ENCODE measurements around the gene SNPH. TPM values are rescaled to one million over a fixed set of nuclear protein-coding genes. Genes with fewer than 3 reads are reported as not detected.

The SNPH gene
- total and polyA plus RNA-seq, 3 experiments from 2014 or later: 3.2 to 5.8 (median 3.5) TPM

DNA sequence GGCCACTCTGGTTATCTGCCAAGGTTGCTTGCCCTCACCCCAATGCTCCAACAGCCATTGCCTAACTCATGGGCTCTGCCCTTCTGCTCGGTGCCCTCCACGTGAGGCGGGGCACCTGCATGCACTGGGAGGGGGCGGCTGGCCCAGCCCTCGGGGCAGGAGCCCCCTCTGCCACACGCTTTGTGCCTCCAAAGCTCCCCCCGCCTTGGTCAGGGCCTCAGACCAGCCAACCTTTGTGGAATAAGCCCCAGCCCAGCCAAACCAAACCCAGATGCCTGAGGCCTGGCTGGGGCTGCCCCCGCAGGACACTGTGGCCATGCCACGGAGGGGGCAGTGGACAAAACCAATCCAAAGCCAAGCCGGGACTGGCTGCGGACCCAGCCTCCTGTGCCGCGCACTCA, 41.5 kb downstream of the SNPH start:
- no peak overlapping the region for H3K4me3 ChIP-seq (ENCODE audit: low read length)
- ChIA-PET CTCF (interaction anchor here (0.7 kb wide), 1 partner anchor 129 kb away, joined by 3 read pairs; no protein-coding TSS in a partner anchor), POLR2A (no interaction called here)
- H3K36me3 ChIP-seq (ENCODE audit: insufficient read depth, low read length): no peaks in the 10 kb centered on the region
- no peak overlapping the region for H3K27ac ChIP-seq (ENCODE audit: low read depth, low read length)
- DNase-seq: no peak
- no peaks in the 10 kb centered on the region for H3K27me3 Mint-ChIP-seq
- H3K9me3 Mint-ChIP-seq: no peaks in the 10 kb centered on the region
- no peak overlapping the region for H3K4me3 Mint-ChIP-seq
- H3K4me1 Mint-ChIP-seq: no peaks in the 10 kb centered on the region
- no peaks in the 10 kb centered on the region for H3K27me3 ChIP-seq (ENCODE audit: insufficient read depth, low read length, poor library complexity, severe bottlenecking)
- H3K9me3 ChIP-seq (ENCODE audit: low read length): no peaks in the 10 kb centered on the region
- no peak overlapping the region for H3K27ac Mint-ChIP-seq
- no peaks in the 10 kb centered on the region for H3K4me1 ChIP-seq (ENCODE audit: insufficient read depth, low read length)
- peaks cover 0 to 38% (median 11%) of the 10 kb centered on the region in 3 donors for H3K36me3 Mint-ChIP-seq

GRCh38 chr20:1308067-1308701, 42.1 kb downstream of the SNPH start:
- Mint-ChIP-seq H3K27ac (peak overlapping the region in 1 of 8 donors; percentile 27), H3K4me3 (no peak overlapping the region), H3K4me1 (no peaks in the 10 kb centered on the region), H3K27me3 (no peaks in the 10 kb centered on the region), H3K36me3 (peaks cover 0 to 34% (median 11%) of the 10 kb centered on the region in 3 donors), H3K9me3 (no peaks in the 10 kb centered on the region)
- Histone ChIP-seq H3K27ac (ENCODE audit: low read depth, low read length) (no peak overlapping the region), H3K4me1 (ENCODE audit: insufficient read depth, low read length) (peaks cover under 1% of the 10 kb centered on the region), H3K4me3 (ENCODE audit: low read length) (no peak overlapping the region), H3K9me3 (ENCODE audit: low read length) (no peaks in the 10 kb centered on the region), H3K36me3 (ENCODE audit: insufficient read depth, low read length) (no peaks in the 10 kb centered on the region), H3K27me3 (ENCODE audit: insufficient read depth, low read length, poor library complexity, severe bottlenecking) (no peaks in the 10 kb centered on the region)
- no peak for DNase-seq
- POLR2A ChIA-PET: no interaction called here
- CTCF ChIA-PET: interaction anchor here (0.7 kb wide), 1 partner anchor 129 kb away, joined by 3 read pairs; no protein-coding TSS in a partner anchor

GRCh38 chr20:1308702-1309095, 42.6 kb downstream of the SNPH start:
- Histone ChIP-seq H3K36me3 (ENCODE audit: insufficient read depth, low read length) (no peaks in the 10 kb centered on the region), H3K4me1 (ENCODE audit: insufficient read depth, low read length) (peaks cover 6% of the 10 kb centered on the region), H3K27me3 (ENCODE audit: insufficient read depth, low read length, poor library complexity, severe bottlenecking) (no peaks in the 10 kb centered on the region), H3K4me3 (ENCODE audit: low read length) (no peak overlapping the region), H3K9me3 (ENCODE audit: low read length) (no peaks in the 10 kb centered on the region), H3K27ac (ENCODE audit: low read depth, low read length) (no peak overlapping the region)
- no peak overlapping the region for H3K4me3 Mint-ChIP-seq
- POLR2A ChIA-PET: no interaction called here
- H3K9me3 Mint-ChIP-seq: no peaks in the 10 kb centered on the region
- H3K36me3 Mint-ChIP-seq: peaks cover 0 to 32% (median 10%) of the 10 kb centered on the region in 3 donors
- CTCF ChIA-PET: no interaction called here
- peaks cover 0 to 3% of the 10 kb centered on the region in 2 donors for H3K27me3 Mint-ChIP-seq
- no peak overlapping the region for H3K27ac Mint-ChIP-seq
- H3K4me1 Mint-ChIP-seq: peaks cover 0 to 3% (median 3%) of the 10 kb centered on the region in 3 donors
- no peak for DNase-seq

GRCh38 chr20:1309439-1309847, 43.3 kb downstream of the SNPH start:
- no peak overlapping the region for H3K4me3 ChIP-seq (ENCODE audit: low read length)
- peaks cover 7% of the 10 kb centered on the region for H3K4me1 ChIP-seq (ENCODE audit: insufficient read depth, low read length)
- H3K4me1 Mint-ChIP-seq: peaks cover 0 to 3% (median 3%) of the 10 kb centered on the region in 3 donors
- no peak overlapping the region for H3K4me3 Mint-ChIP-seq
- no peak for DNase-seq
- no peak overlapping the region for H3K27ac Mint-ChIP-seq
- CTCF ChIA-PET: no interaction called here
- no peaks in the 10 kb centered on the region for H3K27me3 ChIP-seq (ENCODE audit: insufficient read depth, low read length, poor library complexity, severe bottlenecking)
- peaks cover 0 to 25% (median 5%) of the 10 kb centered on the region in 3 donors for H3K36me3 Mint-ChIP-seq
- peaks cover 0 to 4% of the 10 kb centered on the region in 2 donors for H3K27me3 Mint-ChIP-seq
- no peaks in the 10 kb centered on the region for H3K36me3 ChIP-seq (ENCODE audit: insufficient read depth, low read length)
- POLR2A ChIA-PET: no interaction called here
- H3K9me3 Mint-ChIP-seq: no peaks in the 10 kb centered on the region
- no peaks in the 10 kb centered on the region for H3K9me3 ChIP-seq (ENCODE audit: low read length)
- no peak overlapping the region for H3K27ac ChIP-seq (ENCODE audit: low read depth, low read length)

- peaks cover 0 to 19% (median 5%) of the 10 kb centered on the region in 3 donors for H3K36me3 Mint-ChIP-seq
- POLR2A ChIA-PET: no interaction called here
- no peaks in the 10 kb centered on the region for H3K9me3 ChIP-seq (ENCODE audit: low read length)
- peak in 1 of 5 donors; percentile 23 for DNase-seq
- no peak overlapping the region for H3K27ac ChIP-seq (ENCODE audit: low read depth, low read length)
- no peak overlapping the region for H3K4me3 ChIP-seq (ENCODE audit: low read length)
- peaks cover 0 to 3% (median 3%) of the 10 kb centered on the region in 3 donors for H3K4me1 Mint-ChIP-seq
- no peaks in the 10 kb centered on the region for H3K27me3 ChIP-seq (ENCODE audit: insufficient read depth, low read length, poor library complexity, severe bottlenecking)
- H3K36me3 ChIP-seq (ENCODE audit: insufficient read depth, low read length): no peaks in the 10 kb centered on the region
- no peak overlapping the region for H3K4me3 Mint-ChIP-seq
- H3K27ac Mint-ChIP-seq: no peak overlapping the region
- no peaks in the 10 kb centered on the region for H3K9me3 Mint-ChIP-seq
- H3K4me1 ChIP-seq (ENCODE audit: insufficient read depth, low read length): peaks cover 7% of the 10 kb centered on the region
- CTCF ChIA-PET: interaction anchor here (1.7 kb wide), 1 partner anchor 9 kb away, joined by 5 read pairs; no protein-coding TSS in a partner anchor
- peaks cover 0 to 4% of the 10 kb centered on the region in 2 donors for H3K27me3 Mint-ChIP-seq
Measured at GRCh38 chr20:1310071-1310470, 44.0 kb downstream of the SNPH start.

- H3K36me3 ChIP-seq (ENCODE audit: insufficient read depth, low read length): no peaks in the 10 kb centered on the region
- CTCF ChIA-PET: interaction anchor here (1.7 kb wide), 1 partner anchor 10 kb away, joined by 5 read pairs; no protein-coding TSS in a partner anchor
- no peak overlapping the region for H3K27ac ChIP-seq (ENCODE audit: low read depth, low read length)
- DNase-seq: peak in 1 of 5 donors; percentile 18
- H3K27me3 ChIP-seq (ENCODE audit: insufficient read depth, low read length, poor library complexity, severe bottlenecking): no peaks in the 10 kb centered on the region
- peaks cover 7% of the 10 kb centered on the region for H3K4me1 ChIP-seq (ENCODE audit: insufficient read depth, low read length)
- no peak overlapping the region for H3K4me3 ChIP-seq (ENCODE audit: low read length)
- POLR2A ChIA-PET: no interaction called here
- Mint-ChIP-seq H3K36me3 (peaks cover 0 to 13% (median 1%) of the 10 kb centered on the region in 3 donors), H3K4me3 (no peak overlapping the region), H3K27ac (no peak overlapping the region), H3K4me1 (peaks cover 0 to 3% (median 3%) of the 10 kb centered on the region in 3 donors), H3K27me3 (peaks cover 0 to 4% of the 10 kb centered on the region in 2 donors), H3K9me3 (no peaks in the 10 kb centered on the region)
- no peaks in the 10 kb centered on the region for H3K9me3 ChIP-seq (ENCODE audit: low read length)
Measured at GRCh38 chr20:1310506-1311190, 44.6 kb downstream of the SNPH start.

- H3K36me3 Mint-ChIP-seq: peaks cover 0 to 2% (median 0%) of the 10 kb centered on the region in 3 donors
- POLR2A ChIA-PET: no interaction called here
- Histone ChIP-seq H3K9me3 (ENCODE audit: low read length) (no peaks in the 10 kb centered on the region), H3K36me3 (ENCODE audit: insufficient read depth, low read length) (no peaks in the 10 kb centered on the region), H3K4me1 (ENCODE audit: insufficient read depth, low read length) (peaks cover 7% of the 10 kb centered on the region), H3K27me3 (ENCODE audit: insufficient read depth, low read length, poor library complexity, severe bottlenecking) (no peaks in the 10 kb centered on the region), H3K27ac (ENCODE audit: low read depth, low read length) (no peak overlapping the region), H3K4me3 (ENCODE audit: low read length) (no peak overlapping the region)
- CTCF ChIA-PET: interaction anchor here (0.9 to 2.5 kb wide), 7 partner anchors 10 to 194 kb away, joined by 3 to 27 read pairs (median 4); no protein-coding TSS in a partner anchor
- peaks cover 0 to 4% of the 10 kb centered on the region in 2 donors for H3K27me3 Mint-ChIP-seq
- H3K9me3 Mint-ChIP-seq: no peaks in the 10 kb centered on the region
- DNase-seq: peak in 1 of 5 donors; percentile 41
- no peak overlapping the region for H3K4me3 Mint-ChIP-seq
- H3K27ac Mint-ChIP-seq: no peak overlapping the region
- H3K4me1 Mint-ChIP-seq: peaks cover 0 to 3% (median 3%) of the 10 kb centered on the region in 3 donors
Measured at GRCh38 chr20:1312308-1312707, 46.2 kb downstream of the SNPH start.

GRCh38 chr20:1312904-1313235, 46.8 kb downstream of the SNPH start:
- H3K4me1 Mint-ChIP-seq: peaks cover 0 to 8% (median 3%) of the 10 kb centered on the region in 3 donors
- Histone ChIP-seq H3K27me3 (ENCODE audit: insufficient read depth, low read length, poor library complexity, severe bottlenecking) (no peaks in the 10 kb centered on the region), H3K36me3 (ENCODE audit: insufficient read depth, low read length) (no peaks in the 10 kb centered on the region), H3K4me3 (ENCODE audit: low read length) (no peak overlapping the region), H3K9me3 (ENCODE audit: low read length) (no peaks in the 10 kb centered on the region), H3K4me1 (ENCODE audit: insufficient read depth, low read length) (peaks cover 7% of the 10 kb centered on the region), H3K27ac (ENCODE audit: low read depth, low read length) (no peak overlapping the region)
- CTCF ChIA-PET: interaction anchor here (0.6 to 2.5 kb wide), 10 partner anchors 10 to 194 kb away, joined by 3 to 27 read pairs (median 4); no protein-coding TSS in a partner anchor
- no peak overlapping the region for H3K4me3 Mint-ChIP-seq
- no peak for DNase-seq
- peaks cover 0 to 1% (median 0%) of the 10 kb centered on the region in 3 donors for H3K36me3 Mint-ChIP-seq
- POLR2A ChIA-PET: no interaction called here
- no peaks in the 10 kb centered on the region for H3K9me3 Mint-ChIP-seq
- peaks cover 0 to 4% of the 10 kb centered on the region in 2 donors for H3K27me3 Mint-ChIP-seq
- H3K27ac Mint-ChIP-seq: peak overlapping the region in 1 of 8 donors; percentile 24

Data from CD8-positive, alpha-beta memory T cell (primary cell).